HG02678 (cell line): ENCODE results near the gene RGS3.
"Not testable (repeated sequence)": the region's sequence is repeated elsewhere in the genome, so short reads cannot be mapped to it uniquely, and the experiment has no call there.

Source experiments
- ATAC-seq: cut with Tn5 transposase; IDR thresholded peaks from one replicate; pipeline ENCODE4 v1.9.1; 2021; ENCODE audit warnings: mild to moderate bottlenecking, moderate library complexity; ENCODE audit not compliant: unreplicated experiment

The RGS3 gene

DNA sequence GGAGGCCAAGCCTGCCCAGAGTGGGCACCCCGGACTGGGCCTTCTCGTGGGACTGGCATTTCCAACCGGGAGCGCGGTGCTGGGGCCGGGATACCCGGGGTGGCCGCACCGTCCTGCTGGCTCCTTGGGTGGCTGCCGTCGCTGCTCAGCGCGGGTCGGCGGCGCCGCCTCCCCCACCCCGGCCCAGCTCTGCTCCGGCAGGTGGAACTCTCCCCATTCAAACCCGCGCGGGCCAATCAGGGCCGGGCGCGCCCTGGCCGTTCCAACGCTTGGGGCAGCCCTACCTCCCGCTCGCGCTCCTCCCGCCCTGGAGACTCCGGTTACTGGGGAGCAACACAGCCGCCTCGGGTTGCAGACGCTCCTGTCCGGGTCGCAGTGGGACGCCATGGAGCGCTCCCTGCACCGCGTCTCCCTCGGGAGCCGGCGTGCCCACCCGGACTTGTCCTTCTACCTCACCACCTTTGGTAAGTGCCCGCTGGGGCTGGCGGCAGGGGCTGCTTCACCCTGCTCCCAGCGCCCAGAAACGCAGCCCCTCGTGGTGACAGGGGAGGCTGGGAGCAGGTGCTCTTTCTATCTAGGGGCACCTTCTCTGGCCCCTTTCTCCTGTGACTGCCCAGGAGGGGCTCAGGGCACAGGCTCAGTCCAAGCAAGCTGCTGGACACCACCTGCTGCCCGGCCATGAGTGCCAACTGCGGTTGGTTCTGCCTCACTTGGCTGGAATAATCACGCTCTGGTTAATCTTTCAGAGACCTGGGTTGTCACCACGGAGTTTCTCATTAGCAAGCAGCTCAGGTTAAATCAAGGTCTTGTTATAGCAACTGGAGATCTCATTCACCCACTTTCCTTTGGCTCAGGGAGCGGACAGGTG is at the start of gene RGS3:
TSS of gene RGS3 (plus strand) at position 310 of the 868 bp plus-strand sequence. CDS start at position 386, 76 bp downstream.
- ATAC-seq, result no peak

DNA sequence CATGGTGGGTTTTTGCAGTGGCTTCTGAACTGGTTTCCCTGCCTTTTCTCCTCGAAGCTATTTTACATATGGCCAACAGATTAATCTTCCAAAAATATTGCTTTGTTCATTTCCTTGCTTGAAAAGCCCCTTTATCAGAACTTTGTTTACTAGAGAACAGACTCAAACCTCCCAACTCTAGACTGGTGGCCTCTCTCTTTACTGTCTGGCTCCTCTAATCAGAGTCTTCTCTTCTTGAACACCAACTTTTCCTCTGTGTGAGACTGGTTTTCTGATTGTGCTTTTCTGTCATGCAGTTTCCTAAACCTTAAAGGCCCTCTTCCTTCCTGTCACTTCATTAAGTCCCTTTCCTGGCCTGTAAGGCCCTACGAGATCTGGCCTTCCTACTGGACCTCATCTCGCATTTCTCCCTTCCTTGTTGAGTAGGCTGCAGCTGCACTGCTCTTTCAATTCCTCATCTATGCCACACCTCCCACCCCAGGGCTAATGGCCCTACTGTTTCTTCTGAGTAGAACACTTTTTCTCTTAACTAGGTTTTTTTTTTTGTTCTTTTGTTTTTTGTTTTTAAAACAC is 47.3 kb upstream of the RGS3 start:
- ATAC-seq, result peak; percentile 99

DNA sequence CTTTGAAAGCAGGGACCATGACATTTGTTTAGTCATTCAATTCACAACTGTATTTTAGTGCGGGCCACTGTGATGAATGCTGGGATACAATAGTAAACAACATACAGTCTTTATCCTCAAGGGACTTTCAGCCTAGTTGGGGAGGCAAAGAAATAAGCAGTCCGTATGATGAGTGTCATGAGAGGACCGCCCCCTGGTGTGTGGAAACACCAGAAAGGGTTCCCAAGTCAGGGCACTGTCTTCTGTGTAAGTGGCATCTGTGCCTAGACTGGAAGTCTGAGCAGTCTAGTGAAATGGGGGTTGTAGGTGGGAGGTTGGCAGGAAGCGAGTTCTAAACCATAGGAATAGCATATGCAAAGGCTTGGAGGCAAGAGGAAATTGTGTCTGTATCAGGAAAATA is 46.2 kb upstream of the RGS3 start:
- no peak for ATAC-seq

DNA sequence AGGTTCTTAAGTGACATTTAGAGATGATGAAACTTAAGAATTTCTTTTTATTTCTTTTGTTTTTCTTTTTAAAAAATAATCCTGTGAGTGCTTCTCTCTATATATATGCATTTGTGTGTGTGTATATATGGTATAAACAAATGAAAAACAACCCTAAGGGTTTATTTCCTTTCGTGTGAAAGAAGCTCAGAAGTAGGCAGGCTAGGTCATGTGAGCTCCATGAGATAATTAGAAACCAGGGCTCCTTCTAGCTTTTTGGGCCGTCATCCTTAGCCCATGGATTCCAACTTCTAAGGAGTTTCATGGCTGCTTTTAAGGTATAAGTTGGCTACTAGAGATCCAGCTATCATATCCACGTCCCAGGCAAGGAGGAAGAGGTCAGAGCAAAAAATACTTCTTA is 41.8 kb upstream of the RGS3 start:
- no peak for ATAC-seq

DNA sequence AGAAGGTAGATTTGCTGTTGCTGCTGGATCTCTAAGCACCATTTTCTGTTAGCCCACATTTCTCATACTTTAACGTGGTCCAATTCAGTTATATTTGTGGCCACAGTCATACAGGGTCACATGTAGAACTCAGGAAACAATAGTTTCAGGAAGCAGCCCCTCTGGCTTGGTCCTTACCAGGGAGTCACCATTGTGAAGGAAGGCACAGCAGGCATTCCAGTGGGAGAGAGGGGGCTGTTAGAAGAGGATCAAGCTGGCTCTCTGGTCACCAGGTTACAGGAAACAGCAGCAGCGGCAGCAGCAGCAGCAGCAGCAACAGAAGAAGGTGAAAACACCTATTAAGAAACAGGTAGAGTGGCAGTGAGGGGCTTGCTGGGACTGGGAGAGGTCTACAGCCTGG is 38.5 kb upstream of the RGS3 start:
- no peak for ATAC-seq

DNA sequence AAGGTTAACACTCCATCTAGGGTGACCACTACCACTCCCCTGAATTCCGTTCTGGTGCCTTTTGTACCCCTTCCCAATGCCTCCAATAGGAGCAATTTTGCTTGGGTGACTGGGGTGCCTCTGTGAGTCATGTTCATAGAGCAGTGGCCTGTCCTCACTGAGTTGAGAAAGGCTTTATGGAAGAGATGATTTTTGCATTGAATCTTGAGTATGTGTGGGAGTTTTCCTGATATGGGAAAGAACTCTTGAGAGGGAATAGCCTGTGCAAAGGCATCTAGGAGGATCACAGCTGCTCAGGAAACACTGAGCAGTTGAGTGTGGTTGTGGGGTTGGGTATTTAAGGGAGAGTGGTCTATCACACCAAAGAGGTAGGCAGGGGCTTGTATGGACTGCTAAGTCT is 36.8 kb upstream of the RGS3 start:
- no peak for ATAC-seq

DNA sequence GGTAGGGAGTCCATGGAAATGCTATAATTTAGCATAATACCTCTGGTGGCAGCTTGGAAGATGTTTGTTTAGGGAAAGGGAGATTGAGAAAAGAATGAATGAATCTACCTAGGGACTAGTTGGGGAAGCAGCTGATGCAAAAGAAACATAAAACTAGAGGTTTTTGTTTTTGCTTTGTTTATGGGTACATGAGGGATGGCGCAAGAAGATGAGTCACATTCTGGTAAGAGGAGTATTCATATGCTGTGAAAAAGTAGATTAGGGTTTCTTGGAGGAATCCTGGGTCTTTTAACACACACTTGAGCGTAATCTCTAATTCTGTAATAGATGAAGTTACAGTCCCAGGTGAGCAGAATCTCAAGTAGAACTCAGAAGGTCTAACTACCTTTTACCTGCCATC is 35.9 kb upstream of the RGS3 start:
- no peak for ATAC-seq

DNA sequence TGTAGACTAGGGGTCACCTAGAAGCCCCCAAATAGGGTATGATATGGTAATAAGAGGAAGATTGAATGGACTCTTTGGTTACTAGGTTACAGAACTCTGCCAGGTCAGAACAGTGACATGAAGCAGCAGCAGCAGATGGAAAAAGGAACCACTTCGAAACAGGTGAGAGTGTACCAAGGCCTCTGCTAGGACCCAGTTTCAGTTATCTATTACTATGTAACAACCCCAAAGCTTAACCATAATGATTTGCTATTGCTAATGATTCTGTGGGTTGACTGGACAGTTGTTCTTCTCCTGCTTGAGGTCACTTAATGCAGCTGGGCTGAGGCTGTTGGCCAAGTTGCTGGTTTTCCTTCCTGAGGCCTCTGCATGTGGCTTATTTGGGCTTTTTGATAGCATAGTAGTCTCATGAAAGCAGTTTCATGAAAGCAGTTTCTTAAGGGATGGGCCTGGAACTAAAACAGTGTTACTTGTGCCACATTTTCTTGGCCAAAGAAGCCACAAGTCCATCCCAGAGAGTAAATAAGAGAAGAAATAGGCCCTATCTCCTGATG is 35.4 kb upstream of the RGS3 start:
- ATAC-seq, result no peak

DNA sequence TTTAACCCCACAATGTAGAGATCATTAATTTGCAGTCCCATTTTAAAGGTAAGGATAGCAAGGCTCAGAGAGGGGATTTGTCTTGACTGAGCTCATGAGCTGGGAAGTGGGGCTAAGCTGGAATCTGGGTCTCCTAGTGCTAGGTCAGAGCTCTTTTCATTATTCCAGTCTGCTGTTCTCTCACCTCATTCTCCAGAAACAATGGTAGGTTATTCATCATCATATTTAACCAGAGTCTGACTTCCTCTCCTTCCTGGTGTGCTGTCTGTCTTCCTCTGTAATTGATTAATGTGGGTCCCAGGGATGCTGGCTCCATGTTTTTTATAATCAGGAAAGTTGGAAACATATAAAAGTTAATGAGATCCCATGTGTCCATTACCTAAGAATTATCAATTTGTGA is 32.3 kb upstream of the RGS3 start:
- ATAC-seq, result no peak

DNA sequence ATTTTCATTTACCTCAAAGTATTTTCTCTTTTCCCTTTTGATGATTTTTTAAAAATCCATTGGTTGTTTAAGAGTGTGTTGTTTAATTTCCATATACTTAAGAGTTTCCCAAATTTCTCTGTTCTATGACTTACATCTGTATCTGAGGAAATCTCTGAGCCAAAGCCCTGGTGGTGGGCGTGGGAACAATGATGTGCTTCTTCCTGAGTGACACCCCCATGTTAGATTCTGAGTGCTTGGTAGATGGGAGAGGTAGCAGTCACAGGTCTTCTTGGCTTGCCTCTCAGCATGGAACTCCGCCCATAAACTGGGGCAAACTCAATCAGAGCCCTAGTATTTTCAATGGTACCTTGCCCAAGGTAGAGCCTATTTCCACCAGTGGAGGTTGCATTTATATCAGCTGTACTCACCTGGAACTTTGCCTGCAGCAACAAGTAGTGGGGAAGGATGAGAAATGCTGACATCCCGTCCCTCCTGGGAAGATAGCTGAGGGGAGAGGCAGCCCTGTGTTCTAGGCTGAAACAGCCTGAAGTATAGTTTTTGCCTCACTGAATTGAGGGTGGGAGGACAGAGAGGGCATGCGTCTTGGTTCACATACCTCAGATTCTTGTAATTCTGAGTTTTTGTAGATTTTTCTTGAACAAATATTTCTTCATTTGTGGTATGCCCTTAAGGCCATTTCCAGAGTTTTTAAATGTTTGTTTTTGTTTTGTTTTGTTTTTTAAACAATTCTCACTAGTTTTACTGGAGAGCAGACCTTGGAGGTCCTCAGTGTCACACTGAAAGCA is 26.6 kb upstream of the RGS3 start:
- ATAC-seq, result no peak

DNA sequence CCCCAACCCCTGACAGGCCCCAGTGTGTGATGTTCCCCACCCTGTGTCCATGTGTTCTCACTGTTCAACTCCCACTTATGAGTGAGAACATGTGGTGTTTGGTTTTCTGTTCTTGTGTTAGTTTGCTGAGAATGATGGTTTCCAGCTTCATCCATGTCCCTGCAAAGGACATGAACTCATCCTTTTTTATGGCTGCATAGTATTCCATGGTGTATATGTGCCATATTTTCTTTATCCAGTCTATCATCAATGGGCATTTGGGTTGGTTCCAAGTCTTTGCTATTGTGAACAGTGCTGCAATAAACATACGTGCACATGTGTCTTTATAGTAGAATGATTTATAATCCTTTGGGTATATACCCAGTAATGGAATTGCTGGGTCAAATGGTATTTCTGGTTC is 25.8 kb upstream of the RGS3 start:
- ATAC-seq, result not testable (repeated sequence)

DNA sequence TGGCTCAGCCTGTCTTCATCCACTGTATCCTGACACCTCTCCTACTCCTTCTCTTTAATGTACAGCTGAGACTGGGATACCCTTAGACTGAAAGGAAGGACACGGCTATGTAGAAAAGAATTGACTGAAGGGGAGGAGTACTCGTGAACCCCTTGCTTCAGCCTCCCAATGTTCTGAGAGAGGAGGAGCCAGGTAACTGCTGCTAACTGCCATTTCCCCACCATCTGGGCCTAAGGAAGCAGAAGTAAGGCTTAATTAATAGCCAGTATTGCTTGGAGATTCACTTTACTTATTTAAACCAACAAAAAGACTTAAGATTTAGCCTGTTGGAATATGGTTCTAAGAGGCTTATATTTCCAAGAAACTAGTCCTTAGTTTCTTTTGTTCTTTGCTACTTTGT is 18.8 kb upstream of the RGS3 start:
- no peak for ATAC-seq

DNA sequence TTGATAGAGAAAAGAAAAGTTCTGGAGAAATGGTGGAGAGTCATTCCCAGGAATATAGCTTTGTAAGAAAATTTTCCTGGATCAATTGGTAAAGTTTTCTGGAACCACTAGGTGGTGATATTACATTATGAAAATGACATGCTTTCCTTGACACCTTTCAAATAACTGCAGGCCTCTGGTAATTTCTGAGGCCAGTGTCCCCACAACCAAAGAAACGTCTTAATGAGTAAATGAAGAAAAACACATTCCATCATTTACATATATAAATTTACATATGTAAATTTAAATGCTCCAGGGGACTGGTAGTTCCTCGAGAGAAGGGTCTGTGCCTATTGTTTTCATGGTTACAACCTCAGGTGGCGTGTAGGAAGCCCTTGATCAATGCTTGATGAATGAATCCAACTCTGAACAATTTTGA is 17.2 kb upstream of the RGS3 start:
- no peak for ATAC-seq

DNA sequence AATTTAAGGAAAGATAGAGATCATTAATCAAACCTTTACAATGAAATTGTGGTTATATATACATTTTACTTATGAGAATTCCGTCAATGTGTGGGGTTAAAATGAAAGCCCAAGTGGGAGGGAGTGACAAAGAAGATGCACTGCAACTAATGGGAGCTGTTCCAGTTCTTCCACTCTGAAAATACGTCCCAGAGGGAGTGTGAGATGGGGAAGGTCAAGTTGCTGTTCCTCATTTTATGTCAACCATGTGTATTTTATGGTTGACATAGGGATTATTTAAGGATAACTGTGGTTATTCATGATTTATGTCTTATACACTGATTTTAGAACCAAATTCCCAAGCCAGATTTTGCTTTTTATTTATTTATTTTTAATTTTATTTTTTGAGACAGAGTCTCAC is 14.2 kb upstream of the RGS3 start:
- no peak for ATAC-seq

DNA sequence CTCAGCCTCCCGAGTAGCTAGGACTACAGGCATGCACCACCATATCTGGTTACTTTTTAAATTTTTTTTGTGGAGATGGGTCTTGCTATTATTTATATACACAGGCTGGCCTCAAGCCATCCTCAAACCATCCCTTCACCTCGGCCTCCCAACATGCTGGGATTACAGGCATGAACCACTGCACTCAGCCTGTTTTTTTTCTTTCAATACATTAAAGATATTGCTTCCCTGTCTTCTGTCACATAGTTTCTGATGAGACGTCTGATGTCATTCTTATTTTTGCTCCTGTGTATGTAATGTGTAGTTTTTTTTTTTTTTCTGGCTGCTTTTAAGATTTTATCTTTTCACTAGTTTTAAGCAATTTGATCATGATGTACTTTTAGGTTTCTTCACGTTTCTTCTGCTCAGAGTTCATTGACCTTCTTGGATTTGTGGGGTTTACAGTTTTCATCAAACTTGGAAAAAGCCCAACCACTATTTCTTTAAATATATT is 11.4 kb upstream of the RGS3 start:
- no peak for ATAC-seq

DNA sequence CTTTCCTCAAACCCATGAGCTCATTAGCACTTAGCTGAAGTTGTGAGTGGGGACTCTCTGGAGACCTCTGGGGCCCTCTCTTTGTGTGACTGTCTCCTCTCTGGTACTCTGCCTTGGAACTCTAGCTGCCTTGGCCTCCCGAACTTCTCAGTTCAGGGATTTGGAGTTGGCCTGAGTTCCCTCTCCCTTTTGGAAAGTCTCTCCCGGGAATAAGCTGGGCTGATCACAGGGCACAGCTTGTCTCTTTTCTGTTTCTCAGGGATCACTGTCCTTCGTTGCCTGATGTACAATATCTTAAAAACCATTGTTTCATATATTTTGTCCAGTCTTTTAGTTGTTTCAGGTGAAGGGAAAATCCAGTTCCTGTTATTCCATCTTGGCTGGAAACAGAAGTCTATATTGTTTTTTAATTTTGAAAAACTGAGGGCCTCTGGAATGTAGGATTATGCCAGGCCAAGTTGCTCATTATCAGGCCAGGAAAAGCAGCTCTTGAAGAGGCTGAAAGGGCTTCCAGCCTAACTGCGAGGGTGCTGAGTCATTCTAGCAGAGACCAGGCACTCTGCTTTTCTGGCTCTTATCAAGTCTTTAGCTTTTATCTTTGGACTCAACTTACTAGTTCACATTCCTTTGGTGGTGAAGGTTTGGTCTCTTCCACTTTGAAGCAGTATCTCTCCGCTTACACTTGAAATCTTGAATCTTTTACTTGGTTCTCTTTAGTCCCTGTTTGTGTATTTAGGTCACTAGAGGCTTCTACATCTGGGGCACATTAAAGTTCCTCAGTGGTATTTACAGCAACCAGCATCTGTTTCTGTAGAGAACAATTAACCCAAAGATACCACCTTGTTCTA is 8.4 kb upstream of the RGS3 start:
- no peak for ATAC-seq

DNA sequence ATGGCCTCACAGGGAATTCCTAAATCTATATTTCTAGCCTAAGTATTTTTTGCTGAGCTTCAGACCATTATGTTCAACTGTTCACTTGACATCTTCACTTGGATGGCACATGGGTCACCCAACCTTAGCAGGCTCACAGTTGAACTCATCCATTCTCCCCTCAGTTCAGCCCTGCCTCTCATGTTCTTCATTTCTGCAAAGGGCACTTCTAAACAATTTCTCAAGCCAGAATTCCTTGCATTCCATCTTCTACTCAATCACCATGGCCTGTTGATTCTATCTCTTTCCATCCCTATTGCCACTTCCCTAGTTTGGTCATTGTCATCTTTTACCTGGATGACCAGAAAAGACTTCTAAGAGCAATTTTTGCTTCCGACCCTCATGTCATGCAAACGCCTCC is 7.3 kb upstream of the RGS3 start:
- ATAC-seq, result no peak

DNA sequence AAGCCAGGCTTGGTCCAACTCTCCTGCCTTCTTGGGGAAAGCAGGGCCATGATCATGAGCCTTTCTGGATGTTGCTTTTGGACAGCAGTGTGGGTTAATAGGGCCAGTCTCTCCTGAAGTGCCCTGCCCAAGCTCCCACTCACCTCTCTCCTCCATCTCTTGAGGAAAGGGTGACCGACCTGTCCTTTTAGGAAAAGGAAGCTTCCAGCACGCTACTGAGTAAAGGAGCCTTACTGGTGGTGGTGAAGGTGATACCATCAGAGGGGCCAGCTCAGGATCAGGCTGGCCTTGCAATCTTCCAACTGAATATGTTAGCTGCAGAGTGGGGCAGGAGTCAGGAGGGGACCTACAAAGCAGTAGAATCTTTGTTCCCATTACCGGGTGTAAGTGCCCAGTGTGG is 2.2 kb upstream of the RGS3 start:
- ATAC-seq, result no peak

DNA sequence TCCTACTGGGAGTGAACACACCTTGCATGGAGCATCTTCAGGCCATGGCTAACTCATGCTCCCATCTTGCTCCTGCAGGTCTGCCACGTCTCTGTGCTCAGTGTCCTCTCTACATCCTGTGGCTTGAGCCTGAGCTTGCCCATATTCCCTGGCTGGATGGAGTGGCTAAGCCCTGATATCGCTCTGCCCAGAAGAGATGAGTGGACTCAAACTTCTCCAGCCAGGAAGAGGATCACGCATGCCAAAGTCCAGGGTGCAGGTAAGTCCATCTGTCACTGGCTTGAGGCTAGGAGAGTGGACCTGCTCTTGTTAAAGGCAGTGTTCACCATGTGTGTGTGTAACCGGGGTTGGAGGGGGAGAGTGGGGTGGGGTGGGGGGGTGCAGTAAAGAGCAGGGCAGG is 1.6 kb upstream of the RGS3 start:
- no peak for ATAC-seq

DNA sequence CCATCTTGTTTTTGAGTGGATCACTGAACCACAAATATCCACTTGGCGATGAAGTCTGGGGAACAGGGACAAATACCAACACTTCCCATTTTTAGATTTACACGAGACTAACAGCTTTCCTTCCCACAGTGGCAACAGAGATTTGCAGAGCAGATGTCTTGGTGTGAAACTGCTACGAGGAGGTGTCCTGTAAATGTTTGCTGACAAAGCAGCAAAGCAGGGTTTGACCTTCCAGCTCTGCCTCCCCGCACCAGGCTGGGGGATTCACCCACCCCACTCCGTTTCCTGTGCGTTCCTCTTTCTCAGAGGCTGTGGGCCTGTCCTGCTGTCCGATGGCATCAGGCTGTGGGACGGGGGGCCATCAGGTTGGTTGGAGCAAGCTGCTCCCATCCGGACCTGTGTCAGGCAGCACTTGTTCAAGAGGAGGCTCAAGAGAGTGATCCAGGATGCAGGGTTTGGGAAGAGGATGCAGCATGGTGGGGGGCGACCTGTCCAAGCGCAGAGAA is 693 bp upstream of the RGS3 start:
- ATAC-seq, result no peak
